B cell (primary cell): ENCODE measurements around the gene TMEM273. TPM values are rescaled to one million over a fixed set of nuclear protein-coding genes. Genes with fewer than 3 reads are reported as not detected.

Experiments used
- ATAC-seq: fragments of 200-7000 bp; cut with Tn5 transposase; one replicate; pipeline ENCODE4 v1.10.0; 2021; ENCODE audit warnings: low read depth, mild to moderate bottlenecking, moderate number of reproducible peaks, moderate library complexity
- CTCF ChIA-PET: fragments of 350-600 bp; sonication (Branson Sonifier 250); formaldehyde crosslinking; loops from one replicate; lab custom pipeline; 2021; ENCODE audit warnings: antibody characterized with exemption, inconsistent platforms; lab: Charles Lee
- POLR2A ChIA-PET: fragments of 350-600 bp; sonication (Branson Sonifier 250); formaldehyde crosslinking; loops from one replicate; lab custom pipeline; 2021; ENCODE audit warnings: antibody characterized with exemption; lab: Charles Lee
- DNase-seq: peaks from one replicate; pipeline ENCODE4 v3.0.0; 2013
- H2AFZ ChIP-seq: 2 replicates; pipeline ENCODE4 v1.6.1; 2012; ENCODE audit warnings: mild to moderate bottlenecking, low read depth, low read length; ENCODE audit not compliant: insufficient read depth, poor library complexity, severe bottlenecking
- H3K27ac ChIP-seq, 2 donors: 1 replicate in 1 of 2; 2 replicates in 1 of 2; pipeline ENCODE4 v1.5.1; 2012 to 2013; ENCODE audit warnings: low read length in 2 of 2, mild to moderate bottlenecking in 2 of 2, moderate library complexity in 1 of 2
- H3K27me3 ChIP-seq, 4 experiments: fragments of 200-600 bp in 1 of 4; sonication (generic) in 1 of 4; replicated peaks in 1 of 4; 1 replicate in 2 of 4; 2 replicates in 2 of 4; pipeline versions ENCODE4 v1.6.1 to v1.7.0; 2013 to 2016; ENCODE audit warnings: low read length in 3 of 4, mild to moderate bottlenecking in 2 of 4, mixed read lengths in 1 of 4, moderate library complexity in 1 of 4; ENCODE audit not compliant: insufficient read depth in 4 of 4, control insufficient read depth in 3 of 4; ENCODE audit errors: control extremely low read depth in 1 of 4
- H3K36me3 ChIP-seq, 2 experiments: replicated peaks in 1 of 2; 1 replicate in 1 of 2; 2 replicates in 1 of 2; pipeline versions ENCODE4 v1.6.1 to v1.7.1; 2013; ENCODE audit warnings: low read length in 1 of 2; ENCODE audit not compliant: insufficient read depth in 2 of 2, control insufficient read depth in 1 of 2; ENCODE audit errors: control extremely low read depth in 1 of 2, extremely low read depth in 1 of 2
- H3K4me1 ChIP-seq, 2 donors: fragments of 200-600 bp in 1 of 2; sonication (generic) in 1 of 2; 1 replicate in 1 of 2; 2 replicates in 1 of 2; pipeline versions ENCODE4 v1.5.1 to v1.6.1; 2013 to 2017; ENCODE audit warnings: low read length in 2 of 2; ENCODE audit not compliant: control insufficient read depth in 2 of 2, insufficient read depth in 2 of 2
- H3K4me2 ChIP-seq: replicated peaks from 2 replicates; pipeline ENCODE3; 2012; ENCODE audit warnings: mild to moderate bottlenecking, low read depth, low read length; ENCODE audit not compliant: poor library complexity, severe bottlenecking
- H3K4me3 ChIP-seq, 5 experiments: fragments of 200-600 bp in 1 of 5; sonication (generic) in 1 of 5; 1 replicate in 3 of 5; 2 replicates in 2 of 5; pipeline versions ENCODE4 v1.5.1 to v1.7.0; 2011 to 2016; ENCODE audit warnings: low read length in 4 of 5, mild to moderate bottlenecking in 4 of 5, low read depth in 2 of 5, control low read depth in 1 of 5, moderate library complexity in 1 of 5; ENCODE audit not compliant: insufficient read depth in 1 of 5; ENCODE audit errors: control extremely low read depth in 1 of 5, extremely low read depth in 1 of 5
- H3K79me2 ChIP-seq: fragments of 200-600 bp; sonication (generic); one replicate; pipeline ENCODE4 v1.6.0; 2016; ENCODE audit warnings: low read length; ENCODE audit not compliant: control insufficient read depth, insufficient read depth
- H3K9ac ChIP-seq: fragments of 200-600 bp; sonication (generic); 2 replicates; pipeline ENCODE4 v1.6.1; 2017; ENCODE audit warnings: mild to moderate bottlenecking, low read length, moderate library complexity
- H3K9me3 ChIP-seq, 3 donors: one replicate each; pipeline versions ENCODE4 v1.6.1 to v1.7.1; 2013; ENCODE audit warnings: low read length in 2 of 3; ENCODE audit not compliant: control insufficient read depth in 2 of 3, insufficient read depth in 1 of 3; ENCODE audit errors: control extremely low read depth in 1 of 3
- H4K20me1 ChIP-seq: 2 replicates; pipeline ENCODE4 v1.6.0; 2012; ENCODE audit warnings: mild to moderate bottlenecking, low read length; ENCODE audit not compliant: insufficient read depth, control insufficient read depth, poor library complexity, severe bottlenecking
- H3K27ac Mint-ChIP-seq: one replicate; pipeline ENCODE4 v1.8.0; 2021; ENCODE audit warnings: mixed read lengths
- H3K27me3 Mint-ChIP-seq: one replicate; pipeline ENCODE4 v1.8.0; 2021; ENCODE audit warnings: mixed read lengths
- H3K4me1 Mint-ChIP-seq: one replicate; pipeline ENCODE4 v1.8.0; 2021; ENCODE audit warnings: mixed read lengths
- H3K4me3 Mint-ChIP-seq: one replicate; pipeline ENCODE4 v1.8.0; 2021; ENCODE audit warnings: mixed read lengths
- H3K9me3 Mint-ChIP-seq: one replicate; pipeline ENCODE4 v1.8.0; 2022; ENCODE audit warnings: mixed read lengths; ENCODE audit not compliant: insufficient read depth
- EZH2 ChIP-seq: IDR thresholded peaks from 2 replicates; pipeline ENCODE4 v1.6.1; 2012; ENCODE audit warnings: borderline replicate concordance, low read depth, mild to moderate bottlenecking, moderate library complexity, low read length; ENCODE audit not compliant: insufficient read depth, poor library complexity, severe bottlenecking
- WGBS: methylation state at CpG from one replicate; pipeline ENCODE4 v1.1.5; 2013; ENCODE audit warnings: missing lambda C conversion rate; ENCODE audit not compliant: insufficient coverage; 5-methylcytosine and 5-hydroxymethylcytosine counted together
- intact Hi-C: fragments of 100-400 bp; cut with micrococcal nuclease; formaldehyde crosslinking; loops from one replicate; pipeline ENCODE4 v1.10.0; 2022
- polyA plus RNA-seq: library from polyadenylated mRNA; depleted of rRNA; stranded (reverse); fragments of >200 nt; gene quantifications from 2 replicates; pipeline ENCODE4 v1.2.3, GENCODE V29; 2012
- total RNA-seq, 2 donors: library from RNA; stranded (reverse); fragments of 120-200 nt in 1 of 2; gene quantifications; 1 replicate in 1 of 2; 2 replicates in 1 of 2; pipeline versions ENCODE4 v1.2.3 to v1.2.4, GENCODE V29; 2013 to 2022
- TF ChIP-seq, protein P1 (sequence below): fragments of 200-600 bp; IDR thresholded peaks from one replicate; pipeline ENCODE4 v1.8.0; 2022; ENCODE audit warnings: antibody characterized with exemption, mild to moderate bottlenecking

Gene TMEM273
- total and polyA plus RNA-seq, 2 donors (not counting 1 experiment from before 2014, with no cell fraction given) = 36.0 to 36.4 TPM

DNA sequence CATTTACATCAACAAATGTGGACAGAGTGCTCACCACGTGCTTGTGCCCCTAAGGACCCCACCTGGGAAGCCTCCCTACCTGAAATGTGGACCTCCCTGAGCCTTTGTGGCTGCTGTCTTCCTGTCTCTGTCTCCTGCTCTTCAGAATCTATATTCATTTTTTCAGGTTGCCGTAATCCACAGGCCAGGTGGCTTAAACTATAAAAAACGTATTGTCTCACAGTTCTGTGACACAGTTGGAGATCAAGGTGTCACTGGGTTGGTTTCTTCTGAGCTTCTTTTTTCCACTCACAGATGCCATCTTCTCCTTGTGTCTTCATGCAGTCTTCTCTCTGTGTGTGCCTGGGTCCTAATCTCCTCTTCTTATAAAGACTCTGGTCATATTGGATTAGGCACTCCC, 67.3 kb downstream of the TMEM273 start:
- Histone ChIP-seq H2AFZ (no peak overlapping the region), H4K20me1 (no peaks in the 10 kb centered on the region), H3K36me3 (no peaks in the 10 kb centered on the region), H3K27ac (no peak overlapping the region), H3K79me2 (no peaks in the 10 kb centered on the region), H3K4me2 (no peak overlapping the region), H3K4me1 (no peaks in the 10 kb centered on the region), H3K9ac (no peak overlapping the region), H3K4me3 (no peak overlapping the region), H3K27me3 (peaks cover 0 to 12% (median 7%) of the 10 kb centered on the region in 4 experiments), H3K9me3 (peaks cover 0 to 4% (median 0%) of the 10 kb centered on the region in 3 donors)
- DNase-seq (no peak), ATAC-seq (no peak)
- intact Hi-C loops = no loop called here
- TF ChIP-seq, protein P1, sequence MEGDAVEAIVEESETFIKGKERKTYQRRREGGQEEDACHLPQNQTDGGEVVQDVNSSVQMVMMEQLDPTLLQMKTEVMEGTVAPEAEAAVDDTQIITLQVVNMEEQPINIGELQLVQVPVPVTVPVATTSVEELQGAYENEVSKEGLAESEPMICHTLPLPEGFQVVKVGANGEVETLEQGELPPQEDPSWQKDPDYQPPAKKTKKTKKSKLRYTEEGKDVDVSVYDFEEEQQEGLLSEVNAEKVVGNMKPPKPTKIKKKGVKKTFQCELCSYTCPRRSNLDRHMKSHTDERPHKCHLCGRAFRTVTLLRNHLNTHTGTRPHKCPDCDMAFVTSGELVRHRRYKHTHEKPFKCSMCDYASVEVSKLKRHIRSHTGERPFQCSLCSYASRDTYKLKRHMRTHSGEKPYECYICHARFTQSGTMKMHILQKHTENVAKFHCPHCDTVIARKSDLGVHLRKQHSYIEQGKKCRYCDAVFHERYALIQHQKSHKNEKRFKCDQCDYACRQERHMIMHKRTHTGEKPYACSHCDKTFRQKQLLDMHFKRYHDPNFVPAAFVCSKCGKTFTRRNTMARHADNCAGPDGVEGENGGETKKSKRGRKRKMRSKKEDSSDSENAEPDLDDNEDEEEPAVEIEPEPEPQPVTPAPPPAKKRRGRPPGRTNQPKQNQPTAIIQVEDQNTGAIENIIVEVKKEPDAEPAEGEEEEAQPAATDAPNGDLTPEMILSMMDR = no peak
- no peak for TF ChIP-seq EZH2
- ChIA-PET CTCF (no interaction called here), POLR2A (interaction anchor here (0.7 kb wide), 1 partner anchor 20 kb away, joined by 4 read pairs; no protein-coding TSS in a partner anchor)
- no peak overlapping the region for H3K4me3 Mint-ChIP-seq
- H3K9me3 Mint-ChIP-seq = no peaks in the 10 kb centered on the region
- H3K4me1 Mint-ChIP-seq = no peaks in the 10 kb centered on the region
- 73% methylated on average over 1 of the region's 3 CpGs for WGBS
- H3K27me3 Mint-ChIP-seq = peaks cover 12% of the 10 kb centered on the region
- H3K27ac Mint-ChIP-seq = no peak overlapping the region

DNA sequence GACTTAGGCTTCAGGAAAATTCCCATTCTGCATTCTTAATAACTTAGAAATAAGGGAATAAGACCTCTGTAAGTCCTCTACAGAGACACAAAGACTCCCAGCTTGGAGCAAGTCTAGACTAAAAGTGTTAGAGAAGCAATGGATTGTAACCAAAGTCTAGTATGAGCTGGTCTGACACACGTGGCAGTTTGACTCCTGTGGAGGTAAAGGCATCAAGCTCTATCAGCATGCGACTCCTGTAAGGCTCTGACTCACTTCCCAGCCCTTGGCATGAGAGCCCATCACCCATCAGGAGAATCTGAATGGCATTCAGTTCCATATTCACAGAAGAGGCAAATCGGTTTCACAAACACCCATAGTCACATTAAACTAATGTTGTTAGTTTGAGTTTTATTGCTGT, 68.4 kb downstream of the TMEM273 start:
- 80% methylated on average over 1 of the region's 3 CpGs for WGBS
- intact Hi-C loops = no loop called here
- Histone ChIP-seq H3K27ac (no peak overlapping the region), H3K9me3 (peaks cover 0 to 6% (median 0%) of the 10 kb centered on the region in 3 donors), H3K36me3 (no peaks in the 10 kb centered on the region), H4K20me1 (no peaks in the 10 kb centered on the region), H2AFZ (no peak overlapping the region), H3K79me2 (no peaks in the 10 kb centered on the region), H3K9ac (no peak overlapping the region), H3K4me1 (peaks cover 3% of the 10 kb centered on the region in 2 donors), H3K27me3 (peaks cover 0 to 19% (median 11%) of the 10 kb centered on the region in 4 experiments), H3K4me2 (no peak overlapping the region), H3K4me3 (no peak overlapping the region)
- Mint-ChIP-seq H3K27ac (no peak overlapping the region), H3K4me3 (no peak overlapping the region), H3K27me3 (peaks cover 14% of the 10 kb centered on the region), H3K4me1 (peaks cover 2% of the 10 kb centered on the region), H3K9me3 (no peaks in the 10 kb centered on the region)
- CTCF ChIA-PET = no interaction called here
- DNase-seq = no peak
- no peak for ATAC-seq
- POLR2A ChIA-PET = no interaction called here
- no peak for TF ChIP-seq EZH2
- TF ChIP-seq, protein P1 = no peak
